ENCODE data around the gene OTULINL. TPM values are rescaled to one million over a fixed set of nuclear protein-coding genes. Genes with fewer than 3 reads are reported as not detected.

Gene OTULINL
- total RNA-seq, 1 donor, result 1.6 TPM

- TF ChIP-seq CTCF (IDR thresholded peaks at IDR 0.05; ENCODE audit: insufficient read depth, low read length), result no peak
- no peak overlapping the region for H3K4me3 ChIP-seq (ENCODE audit: low read depth, low read length)
- DNase-seq (ENCODE audit: low read depth), result no peak
Observed at GRCh38 chr5:14574891-14575508, 6.6 kb upstream of the OTULINL start.

- no peak overlapping the region for H3K4me3 ChIP-seq (ENCODE audit: low read depth, low read length)
- DNase-seq (ENCODE audit: low read depth), result no peak
- TF ChIP-seq CTCF (IDR thresholded peaks at IDR 0.05; ENCODE audit: insufficient read depth, low read length), result no peak
Observed at GRCh38 chr5:14576206-14576605, 5.4 kb upstream of the OTULINL start.

GRCh38 chr5:14577079-14577725 lies 4.4 kb upstream of the OTULINL start:
- H3K4me3 ChIP-seq (ENCODE audit: low read depth, low read length), result no peak overlapping the region
- DNase-seq (ENCODE audit: low read depth), result no peak
- no peak for TF ChIP-seq CTCF (IDR thresholded peaks at IDR 0.05; ENCODE audit: insufficient read depth, low read length)

GRCh38 chr5:14577971-14578370 lies 3.6 kb upstream of the OTULINL start:
- no peak overlapping the region for H3K4me3 ChIP-seq (ENCODE audit: low read depth, low read length)
- TF ChIP-seq CTCF (IDR thresholded peaks at IDR 0.05; ENCODE audit: insufficient read depth, low read length), result no peak
- DNase-seq (ENCODE audit: low read depth), result no peak

GRCh38 chr5:14579246-14579645 lies 2.3 kb upstream of the OTULINL start:
- no peak for DNase-seq (ENCODE audit: low read depth)
- no peak overlapping the region for H3K4me3 ChIP-seq (ENCODE audit: low read depth, low read length)
- TF ChIP-seq CTCF (IDR thresholded peaks at IDR 0.05; ENCODE audit: insufficient read depth, low read length), result no peak

GRCh38 chr5:14579731-14580397 lies 1.7 kb upstream of the OTULINL start:
- DNase-seq (ENCODE audit: low read depth), result no peak
- no peak overlapping the region for H3K4me3 ChIP-seq (ENCODE audit: low read depth, low read length)
- TF ChIP-seq CTCF (IDR thresholded peaks at IDR 0.05; ENCODE audit: insufficient read depth, low read length), result no peak

Measured in fibroblast of the aortic adventitia (primary cell).